ENCODE results near the gene IGFBP4.

DNA sequence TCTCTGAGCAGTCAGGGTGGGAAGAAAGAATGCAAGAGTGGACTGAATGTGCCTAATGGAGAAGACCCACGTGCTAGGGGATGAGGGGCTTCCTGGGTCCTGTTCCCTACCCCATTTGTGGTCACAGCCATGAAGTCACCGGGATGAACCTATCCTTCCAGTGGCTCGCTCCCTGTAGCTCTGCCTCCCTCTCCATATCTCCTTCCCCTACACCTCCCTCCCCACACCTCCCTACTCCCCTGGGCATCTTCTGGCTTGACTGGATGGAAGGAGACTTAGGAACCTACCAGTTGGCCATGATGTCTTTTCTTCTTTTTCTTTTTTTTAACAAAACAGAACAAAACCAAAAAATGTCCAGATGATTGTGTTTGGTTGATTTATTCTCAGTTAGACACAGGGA lies 14.1 kb downstream of the IGFBP4 start:
- TF ChIP-seq EZH2 (IDR thresholded peaks at IDR 0.05; ENCODE audit: borderline replicate concordance, insufficient read depth, low read depth, low read length, poor library complexity, severe bottlenecking) = no peak
- TF ChIP-seq, protein P1, sequence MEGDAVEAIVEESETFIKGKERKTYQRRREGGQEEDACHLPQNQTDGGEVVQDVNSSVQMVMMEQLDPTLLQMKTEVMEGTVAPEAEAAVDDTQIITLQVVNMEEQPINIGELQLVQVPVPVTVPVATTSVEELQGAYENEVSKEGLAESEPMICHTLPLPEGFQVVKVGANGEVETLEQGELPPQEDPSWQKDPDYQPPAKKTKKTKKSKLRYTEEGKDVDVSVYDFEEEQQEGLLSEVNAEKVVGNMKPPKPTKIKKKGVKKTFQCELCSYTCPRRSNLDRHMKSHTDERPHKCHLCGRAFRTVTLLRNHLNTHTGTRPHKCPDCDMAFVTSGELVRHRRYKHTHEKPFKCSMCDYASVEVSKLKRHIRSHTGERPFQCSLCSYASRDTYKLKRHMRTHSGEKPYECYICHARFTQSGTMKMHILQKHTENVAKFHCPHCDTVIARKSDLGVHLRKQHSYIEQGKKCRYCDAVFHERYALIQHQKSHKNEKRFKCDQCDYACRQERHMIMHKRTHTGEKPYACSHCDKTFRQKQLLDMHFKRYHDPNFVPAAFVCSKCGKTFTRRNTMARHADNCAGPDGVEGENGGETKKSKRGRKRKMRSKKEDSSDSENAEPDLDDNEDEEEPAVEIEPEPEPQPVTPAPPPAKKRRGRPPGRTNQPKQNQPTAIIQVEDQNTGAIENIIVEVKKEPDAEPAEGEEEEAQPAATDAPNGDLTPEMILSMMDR (IDR thresholded peaks at IDR 0.05) = no peak
